Measurements from ENCODE around the gene OTUB2.

DNA sequence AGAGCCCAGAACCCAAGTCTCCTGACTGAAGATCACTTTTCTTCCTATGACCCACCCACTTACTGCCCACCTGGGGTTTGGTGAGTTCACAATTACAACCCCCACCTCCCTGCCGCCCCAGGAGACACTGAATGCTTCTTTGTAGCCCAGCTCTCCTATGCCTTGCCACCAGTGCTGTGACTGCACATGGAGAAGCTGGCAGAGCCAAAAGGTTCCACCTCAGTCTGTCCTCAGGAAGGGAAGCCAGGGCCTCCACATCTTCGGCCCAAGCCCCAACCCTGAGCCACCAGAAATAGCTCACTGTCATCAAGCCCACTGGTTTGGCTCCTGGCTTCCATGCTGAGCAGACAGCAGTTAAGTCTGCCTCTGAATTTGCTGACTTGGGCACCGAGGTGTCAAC is 25.6 kb downstream of the OTUB2 start:
- TF ChIP-seq, protein P1, sequence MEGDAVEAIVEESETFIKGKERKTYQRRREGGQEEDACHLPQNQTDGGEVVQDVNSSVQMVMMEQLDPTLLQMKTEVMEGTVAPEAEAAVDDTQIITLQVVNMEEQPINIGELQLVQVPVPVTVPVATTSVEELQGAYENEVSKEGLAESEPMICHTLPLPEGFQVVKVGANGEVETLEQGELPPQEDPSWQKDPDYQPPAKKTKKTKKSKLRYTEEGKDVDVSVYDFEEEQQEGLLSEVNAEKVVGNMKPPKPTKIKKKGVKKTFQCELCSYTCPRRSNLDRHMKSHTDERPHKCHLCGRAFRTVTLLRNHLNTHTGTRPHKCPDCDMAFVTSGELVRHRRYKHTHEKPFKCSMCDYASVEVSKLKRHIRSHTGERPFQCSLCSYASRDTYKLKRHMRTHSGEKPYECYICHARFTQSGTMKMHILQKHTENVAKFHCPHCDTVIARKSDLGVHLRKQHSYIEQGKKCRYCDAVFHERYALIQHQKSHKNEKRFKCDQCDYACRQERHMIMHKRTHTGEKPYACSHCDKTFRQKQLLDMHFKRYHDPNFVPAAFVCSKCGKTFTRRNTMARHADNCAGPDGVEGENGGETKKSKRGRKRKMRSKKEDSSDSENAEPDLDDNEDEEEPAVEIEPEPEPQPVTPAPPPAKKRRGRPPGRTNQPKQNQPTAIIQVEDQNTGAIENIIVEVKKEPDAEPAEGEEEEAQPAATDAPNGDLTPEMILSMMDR (IDR thresholded peaks at IDR 0.05; ENCODE audit: low read depth, low read length, poor library complexity, severe bottlenecking) = no peak
- no peak for TF ChIP-seq EZH2phosphoT487 (IDR thresholded peaks at IDR 0.05; ENCODE audit: borderline replicate concordance, low read length)
